HG02759 (cell line): Measurements from ENCODE around the gene MS4A5.

ENCODE experiments used
- ATAC-seq: cut with Tn5 transposase; IDR thresholded peaks from one replicate; pipeline ENCODE4 v1.9.1; 2021; ENCODE audit warnings: mild to moderate bottlenecking, moderate library complexity; ENCODE audit not compliant: unreplicated experiment

MS4A5 gene

GRCh38 chr11:60477035-60477445 is 47.7 kb downstream of the MS4A5 start:
- ATAC-seq, result peak; percentile 56

GRCh38 chr11:60482361-60482760 is 53.0 kb downstream of the MS4A5 start:
- ATAC-seq, result peak; percentile 42

- peak; percentile 96 for ATAC-seq
Observed at GRCh38 chr11:60485987-60486386, 56.6 kb downstream of the MS4A5 start.

GRCh38 chr11:60492488-60493009 is 63.2 kb downstream of the MS4A5 start, which contains the start of gene MS4A12:
Gene MS4A12 (plus strand): TSS chr11:60492778. CDS start chr11:60497319, 4,541 bp downstream.
- no peak for ATAC-seq

GRCh38 chr11:60493454-60493853 is 64.1 kb downstream of the MS4A5 start:
- no peak for ATAC-seq
